Activated CD8-positive, alpha-beta T cell treated with anti-CD3 and anti-CD28 coated beads for 36 hours (primary cell): ENCODE data around the gene CNKSR3. TPM values are rescaled to one million over a fixed set of nuclear protein-coding genes. Genes with fewer than 3 reads are reported as not detected.

Experiments used
- ATAC-seq: fragments of 200-7000 bp; cut with Tn5 transposase; one replicate; pipeline ENCODE4 v1.10.0; 2021; ENCODE audit warnings: mild to moderate bottlenecking, moderate library complexity
- CTCF ChIA-PET: fragments of 350-600 bp; sonication (Branson Sonifier 250); formaldehyde crosslinking; loops from one replicate; lab custom pipeline; 2021; ENCODE audit warnings: antibody characterized with exemption; lab: Charles Lee
- POLR2A ChIA-PET: fragments of 350-600 bp; sonication (Branson Sonifier 250); formaldehyde crosslinking; loops from one replicate; lab custom pipeline; 2021; ENCODE audit warnings: antibody characterized with exemption; lab: Charles Lee
- DNase-seq: peaks from one replicate; pipeline ENCODE4 v3.0.0-alpha.2; 2020
- H3K27ac Mint-ChIP-seq: one replicate; pipeline ENCODE4 v1.8.0; 2021; ENCODE audit warnings: mild to moderate bottlenecking, mixed read lengths
- H3K27me3 Mint-ChIP-seq: one replicate; pipeline ENCODE4 v1.8.0; 2021; ENCODE audit warnings: mixed read lengths
- H3K36me3 Mint-ChIP-seq: one replicate; pipeline ENCODE4 v1.8.0; 2021; ENCODE audit warnings: low read depth, mixed read lengths
- H3K4me1 Mint-ChIP-seq: one replicate; pipeline ENCODE4 v1.8.0; 2021; ENCODE audit warnings: low read depth, mixed read lengths
- H3K4me3 Mint-ChIP-seq: one replicate; pipeline ENCODE4 v1.8.0; 2021; ENCODE audit warnings: mild to moderate bottlenecking, moderate library complexity, mixed read lengths
- H3K9me3 Mint-ChIP-seq: one replicate; pipeline ENCODE4 v1.8.0; 2021; ENCODE audit warnings: mixed read lengths
- CTCF ChIP-seq: fragments of 200-600 bp; IDR thresholded peaks from one replicate; pipeline ENCODE4 v1.8.0; 2022; ENCODE audit warnings: antibody characterized with exemption, mild to moderate bottlenecking
- intact Hi-C: fragments of 100-400 bp; cut with micrococcal nuclease; formaldehyde crosslinking; loops from one replicate; pipeline ENCODE4 v1.10.0; 2022
- total RNA-seq, 2 experiments: library from RNA; stranded (reverse); gene quantifications; one replicate each; pipeline ENCODE4 v1.2.3, GENCODE V29; 2021

The CNKSR3 gene
- total RNA-seq, 2 experiments from 2014 or later = 0.34 to 0.45 TPM

DNA sequence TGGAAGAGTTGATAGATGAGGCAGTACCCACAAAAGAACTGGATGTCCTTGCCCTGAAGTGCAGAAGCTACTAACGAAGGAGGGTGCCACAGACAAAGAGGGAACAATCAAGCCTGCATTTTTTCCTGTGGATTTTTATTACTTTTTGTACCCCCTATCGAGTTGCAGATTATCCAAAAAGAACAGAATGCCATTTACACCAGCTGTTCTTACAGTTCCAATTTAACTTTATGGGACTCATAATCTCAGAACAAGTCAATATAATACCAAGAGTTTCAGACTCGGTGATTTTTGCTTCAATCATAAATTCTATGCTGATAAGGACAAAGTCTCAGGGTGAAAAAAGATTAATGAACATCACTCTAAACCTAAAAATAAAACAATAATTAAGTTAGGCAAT is 4.0 kb upstream of the CNKSR3 start:
- H3K27me3 Mint-ChIP-seq = peaks cover 31% of the 10 kb centered on the region
- no peak for ATAC-seq
- peaks cover 3% of the 10 kb centered on the region for H3K4me1 Mint-ChIP-seq

GRCh38 chr6:154513601-154514320 is 3.3 kb upstream of the CNKSR3 start:
- H3K36me3 Mint-ChIP-seq = no peaks in the 10 kb centered on the region
- ATAC-seq (no peak), DNase-seq (no peak)
- no peak overlapping the region for H3K27ac Mint-ChIP-seq
- CTCF ChIA-PET = interaction anchor here (1.0 to 1.5 kb wide), 2 partner anchors 14 to 143 kb away, joined by 4 read pairs; no protein-coding TSS in a partner anchor
- H3K9me3 Mint-ChIP-seq = no peaks in the 10 kb centered on the region
- intact Hi-C loops = no loop called here
- POLR2A ChIA-PET = interaction anchor here (0.8 kb wide), 1 partner anchor 11 kb away, joined by 3 read pairs; no protein-coding TSS in a partner anchor
- peaks cover 38% of the 10 kb centered on the region for H3K27me3 Mint-ChIP-seq
- H3K4me3 Mint-ChIP-seq = no peak overlapping the region
- H3K4me1 Mint-ChIP-seq = peaks cover 3% of the 10 kb centered on the region
- no peak for TF ChIP-seq CTCF

More for the DNA sequence above, 4.0 kb upstream of the CNKSR3 start:
- no peak overlapping the region for H3K27ac Mint-ChIP-seq
- H3K9me3 Mint-ChIP-seq = no peaks in the 10 kb centered on the region
- intact Hi-C loops = no loop called here
- DNase-seq = no peak
- ChIA-PET POLR2A (interaction anchor here (0.8 kb wide), 1 partner anchor 12 kb away, joined by 3 read pairs; no protein-coding TSS in a partner anchor), CTCF (interaction anchor here (0.7 to 1.5 kb wide), 3 partner anchors 14 to 144 kb away, joined by 3 to 4 read pairs (median 4); no protein-coding TSS in a partner anchor)
- no peak for TF ChIP-seq CTCF
- H3K4me3 Mint-ChIP-seq = no peak overlapping the region
- no peaks in the 10 kb centered on the region for H3K36me3 Mint-ChIP-seq

- no peaks in the 10 kb centered on the region for H3K36me3 Mint-ChIP-seq
- H3K4me1 Mint-ChIP-seq = peaks cover 3% of the 10 kb centered on the region
- no peak for TF ChIP-seq CTCF
- no peak overlapping the region for H3K27ac Mint-ChIP-seq
- DNase-seq = no peak
- ATAC-seq = no peak
- ChIA-PET POLR2A (no interaction called here), CTCF (interaction anchor here (1.4 kb wide), 1 partner anchor 11 kb away, joined by 4 read pairs; no protein-coding TSS in a partner anchor)
- peaks cover 50% of the 10 kb centered on the region for H3K27me3 Mint-ChIP-seq
- intact Hi-C loops = no loop called here
- H3K9me3 Mint-ChIP-seq = no peaks in the 10 kb centered on the region
- H3K4me3 Mint-ChIP-seq = no peak overlapping the region
Measured at GRCh38 chr6:154512201-154512600, 1.7 kb upstream of the CNKSR3 start.

DNA sequence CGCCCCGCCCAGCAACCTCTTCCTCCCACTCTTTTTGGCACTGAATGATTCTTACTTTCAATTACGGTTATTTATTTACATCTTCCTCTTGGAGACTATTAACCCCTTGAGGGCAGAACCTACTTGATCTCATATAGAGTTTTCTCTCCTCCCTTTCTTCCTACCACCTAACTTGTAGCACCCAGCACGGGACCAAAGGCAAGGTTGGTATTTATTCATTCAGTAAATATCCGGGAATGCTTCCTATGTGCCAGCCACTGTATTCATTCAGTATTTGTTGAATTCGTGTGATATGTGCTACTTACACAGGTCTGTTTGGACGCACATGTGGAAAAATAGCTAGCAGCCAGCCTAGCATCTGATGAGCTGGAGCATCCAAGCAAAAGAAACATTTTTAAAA is 1.3 kb upstream of the CNKSR3 start:
- Mint-ChIP-seq H3K9me3 (no peaks in the 10 kb centered on the region), H3K4me1 (peaks cover 3% of the 10 kb centered on the region), H3K27me3 (peaks cover 53% of the 10 kb centered on the region), H3K27ac (no peak overlapping the region), H3K36me3 (no peaks in the 10 kb centered on the region), H3K4me3 (no peak overlapping the region)
- ChIA-PET CTCF (interaction anchor here (1.4 kb wide), 1 partner anchor 11 kb away, joined by 4 read pairs; no protein-coding TSS in a partner anchor), POLR2A (no interaction called here)
- DNase-seq (no peak), ATAC-seq (no peak)
- intact Hi-C loops = no loop called here
- TF ChIP-seq CTCF = no peak
